ENCODE results near the gene TPM3. TPM values are rescaled to one million over a fixed set of nuclear protein-coding genes. Genes with fewer than 3 reads are reported as not detected.

Gene TPM3
- total and polyA plus RNA-seq, 2 experiments from 2014 or later = 557 to 578 TPM

- WGBS, 2 experiments (ENCODE audit: low coverage in 1 of 2, low lambda C conversion rate in 2 of 2, missing lambda C conversion rate in 2 of 2) = 82 to 94% methylated on average over 1 of the region's 1 CpG
- TF ChIP-seq EZH2 (IDR thresholded peaks at IDR 0.05; ENCODE audit: insufficient read depth, poor library complexity, severe bottlenecking) (no peak), EZH2phosphoT487 (IDR thresholded peaks at IDR 0.05; ENCODE audit: insufficient read depth, low read depth) (no peak)
- Histone ChIP-seq H3F3A (ENCODE audit: insufficient read depth) (peaks cover 23% of the 10 kb centered on the region), H2AFZ (no peak overlapping the region), H3K27me3 (replicated peaks; ENCODE audit: insufficient read depth) (no peaks in the 10 kb centered on the region), H3K36me3 (ENCODE audit: low read depth) (peaks cover 53% of the 10 kb centered on the region), H3K9ac (0 out of 2 replicates have a peak overlapping the region, but pooled peaks have one; percentile 0), H3K4me3 (no peak overlapping the region), H3K79me2 (ENCODE audit: insufficient read depth) (peaks cover 51% of the 10 kb centered on the region), H3K27ac (peak overlapping the region; percentile 42), H3K9me2 (ENCODE audit: insufficient read depth) (no peaks in the 10 kb centered on the region), H3K4me1 (ENCODE audit: insufficient read depth) (peaks cover 9% of the 10 kb centered on the region), H4K20me1 (ENCODE audit: insufficient read depth) (peaks cover 12% of the 10 kb centered on the region; the same call in 1 of the 2 replicates), H3K9me3 (ENCODE audit: low read depth) (no peaks in the 10 kb centered on the region), H3K4me2 (ENCODE audit: unreplicated experiment) (no peak overlapping the region)
- DNase-seq = peak; percentile 76
- in situ Hi-C loops (cut with MboI) = no loop called here
Measured at GRCh38 chr1:154213274-154213673, 21.4 kb upstream of the TPM3 start.

DNA sequence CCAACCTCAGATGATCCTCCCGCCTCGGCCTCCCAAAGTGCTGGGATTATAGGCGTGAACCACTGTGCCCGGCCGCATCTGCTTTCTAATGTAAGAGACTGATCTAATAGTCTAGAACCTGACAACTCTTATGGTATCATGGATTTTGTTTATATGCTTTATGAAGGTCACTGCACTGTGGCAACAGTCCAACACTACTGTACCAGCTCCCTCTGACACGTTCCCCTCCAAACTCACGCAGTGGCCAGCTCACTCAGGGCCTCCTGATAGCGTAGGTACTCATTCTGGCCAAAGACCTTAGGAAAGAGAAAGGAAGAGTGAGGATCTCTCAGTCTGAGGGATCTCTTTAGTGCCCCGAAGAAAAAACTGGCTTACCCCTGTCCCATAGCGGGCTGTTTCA, 20.2 kb upstream of the TPM3 start:
- 98% methylated on average over 10 of the region's 10 CpGs for WGBS, 2 experiments (ENCODE audit: low coverage in 1 of 2, low lambda C conversion rate in 2 of 2, missing lambda C conversion rate in 2 of 2)
- H3K9ac ChIP-seq = no peak overlapping the region
- in situ Hi-C loops (cut with MboI) = no loop called here

GRCh38 chr1:154208677-154209388, 16.9 kb upstream of the TPM3 start:
- no peak overlapping the region for H3K4me3 ChIP-seq
- H3K27ac ChIP-seq = no peak overlapping the region
- no peak for TF ChIP-seq EZH2phosphoT487 (IDR thresholded peaks at IDR 0.05; ENCODE audit: insufficient read depth, low read depth)
- TF ChIP-seq EZH2 (IDR thresholded peaks at IDR 0.05; ENCODE audit: insufficient read depth, poor library complexity, severe bottlenecking) = no peak
- H3K9me2 ChIP-seq (ENCODE audit: insufficient read depth) = no peaks in the 10 kb centered on the region
- H3K4me2 ChIP-seq (ENCODE audit: unreplicated experiment) = no peak overlapping the region
- H3K9ac ChIP-seq = no peak overlapping the region
- H3K9me3 ChIP-seq (ENCODE audit: low read depth) = no peaks in the 10 kb centered on the region
- DNase-seq = no peak
- peaks cover 10% of the 10 kb centered on the region for H3K79me2 ChIP-seq (ENCODE audit: insufficient read depth)
- 95 to 98% methylated on average over 5 of the region's 5 CpGs for WGBS, 2 experiments (ENCODE audit: low coverage in 1 of 2, low lambda C conversion rate in 2 of 2, missing lambda C conversion rate in 2 of 2)
- H3K4me1 ChIP-seq (ENCODE audit: insufficient read depth) = peaks cover 8% of the 10 kb centered on the region; the same call in 1 of the 2 replicates
- no peak overlapping the region for H2AFZ ChIP-seq
- in situ Hi-C loops (cut with MboI) = no loop called here
- H4K20me1 ChIP-seq (ENCODE audit: insufficient read depth) = 0 out of 2 replicates have a peak, but pooled peaks cover 4% of the 10 kb centered on the region
- H3K36me3 ChIP-seq (ENCODE audit: low read depth) = peaks cover 53% of the 10 kb centered on the region
- H3K27me3 ChIP-seq (replicated peaks; ENCODE audit: insufficient read depth) = no peaks in the 10 kb centered on the region
- peaks cover 18% of the 10 kb centered on the region for H3F3A ChIP-seq (ENCODE audit: insufficient read depth)

More for the DNA sequence above, 20.2 kb upstream of the TPM3 start:
- no peak overlapping the region for H3K4me3 ChIP-seq
- no peak overlapping the region for H3K4me2 ChIP-seq (ENCODE audit: unreplicated experiment)
- TF ChIP-seq EZH2phosphoT487 (IDR thresholded peaks at IDR 0.05; ENCODE audit: insufficient read depth, low read depth) (no peak), EZH2 (IDR thresholded peaks at IDR 0.05; ENCODE audit: insufficient read depth, poor library complexity, severe bottlenecking) (no peak)
- no peaks in the 10 kb centered on the region for H3K27me3 ChIP-seq (replicated peaks; ENCODE audit: insufficient read depth)
- H3K36me3 ChIP-seq (ENCODE audit: low read depth) = peaks cover 49% of the 10 kb centered on the region
- H4K20me1 ChIP-seq (ENCODE audit: insufficient read depth) = peaks cover 12% of the 10 kb centered on the region; the same call in 1 of the 2 replicates
- peaks cover 8% of the 10 kb centered on the region; the same call in 1 of the 2 replicates for H3K4me1 ChIP-seq (ENCODE audit: insufficient read depth)
- H3K9me2 ChIP-seq (ENCODE audit: insufficient read depth) = no peaks in the 10 kb centered on the region
- peaks cover 24% of the 10 kb centered on the region for H3F3A ChIP-seq (ENCODE audit: insufficient read depth)
- no peak overlapping the region for H3K27ac ChIP-seq
- no peaks in the 10 kb centered on the region for H3K9me3 ChIP-seq (ENCODE audit: low read depth)
- DNase-seq = no peak
- H2AFZ ChIP-seq = no peak overlapping the region
- H3K79me2 ChIP-seq (ENCODE audit: insufficient read depth) = peaks cover 39% of the 10 kb centered on the region

- no peak overlapping the region for H2AFZ ChIP-seq
- no peak for DNase-seq
- TF ChIP-seq EZH2phosphoT487 (IDR thresholded peaks at IDR 0.05; ENCODE audit: insufficient read depth, low read depth) (no peak), EZH2 (IDR thresholded peaks at IDR 0.05; ENCODE audit: insufficient read depth, poor library complexity, severe bottlenecking) (no peak)
- H4K20me1 ChIP-seq (ENCODE audit: insufficient read depth) = no peaks in the 10 kb centered on the region
- no peaks in the 10 kb centered on the region for H3K4me1 ChIP-seq (ENCODE audit: insufficient read depth)
- no peaks in the 10 kb centered on the region; the same call in 1 of the 2 replicates for H3K79me2 ChIP-seq (ENCODE audit: insufficient read depth)
- in situ Hi-C loops (cut with MboI) = no loop called here
- H3K27me3 ChIP-seq (replicated peaks; ENCODE audit: insufficient read depth) = no peaks in the 10 kb centered on the region
- peaks cover 11% of the 10 kb centered on the region; the same call in 1 of the 2 replicates for H3F3A ChIP-seq (ENCODE audit: insufficient read depth)
- 68 to 73% methylated on average over 9 of the region's 9 CpGs for WGBS, 2 experiments (ENCODE audit: low coverage in 1 of 2, low lambda C conversion rate in 2 of 2, missing lambda C conversion rate in 2 of 2)
- no peak overlapping the region for H3K9ac ChIP-seq
- no peak overlapping the region for H3K4me2 ChIP-seq (ENCODE audit: unreplicated experiment)
- no peaks in the 10 kb centered on the region for H3K9me3 ChIP-seq (ENCODE audit: low read depth)
- peaks cover 38% of the 10 kb centered on the region for H3K36me3 ChIP-seq (ENCODE audit: low read depth)
- no peak overlapping the region for H3K27ac ChIP-seq
- H3K9me2 ChIP-seq (ENCODE audit: insufficient read depth) = no peaks in the 10 kb centered on the region
- no peak overlapping the region for H3K4me3 ChIP-seq
Measured at GRCh38 chr1:154207262-154207661, 15.4 kb upstream of the TPM3 start.

Data from GM23248 (cell line).